H9 (cell line): ENCODE measurements around the gene SEL1L2. TPM values are rescaled to one million over a fixed set of nuclear protein-coding genes. Genes with fewer than 3 reads are reported as not detected.

Source experiments
- DNase-seq: peaks from one replicate; pipeline ENCODE4 v3.0.0-alpha.2; 2017
- H2AFZ ChIP-seq: one replicate; pipeline ENCODE4 v1.6.1; 2013; ENCODE audit warnings: mild to moderate bottlenecking, low read length, control low read depth, moderate library complexity
- H2AK5ac ChIP-seq: 2 replicates; pipeline ENCODE4 v1.6.1; 2013; ENCODE audit warnings: low read length, control low read depth, mixed read lengths; ENCODE audit not compliant: insufficient read length
- H2BK120ac ChIP-seq: one replicate; pipeline ENCODE4 v1.6.1; 2013; ENCODE audit warnings: low read depth, mild to moderate bottlenecking, low read length, control low read depth, inconsistent platforms; ENCODE audit not compliant: poor library complexity, severe bottlenecking
- H2BK12ac ChIP-seq: 2 replicates; pipeline ENCODE4 v1.6.1; 2013; ENCODE audit warnings: low read length, control low read depth, mixed read lengths, low read depth; ENCODE audit not compliant: insufficient read length
- H2BK15ac ChIP-seq: 2 replicates; pipeline ENCODE4 v1.6.1; 2013; ENCODE audit warnings: low read depth, low read length, control low read depth
- H2BK20ac ChIP-seq: one replicate; pipeline ENCODE4 v1.6.1; 2013; ENCODE audit warnings: low read depth, mild to moderate bottlenecking, low read length, control low read depth, inconsistent platforms; ENCODE audit not compliant: poor library complexity, severe bottlenecking
- H2BK5ac ChIP-seq: 2 replicates; pipeline ENCODE4 v1.6.1; 2013; ENCODE audit warnings: low read length, control low read depth, mixed read lengths; ENCODE audit not compliant: insufficient read length
- H3K14ac ChIP-seq: 2 replicates; pipeline ENCODE4 v1.6.1; 2013; ENCODE audit warnings: low read length, control low read depth; ENCODE audit not compliant: insufficient read depth
- H3K18ac ChIP-seq: 2 replicates; pipeline ENCODE4 v1.6.1; 2013; ENCODE audit warnings: low read depth, mild to moderate bottlenecking, mixed read lengths, low read length, control low read depth; ENCODE audit not compliant: insufficient read length
- H3K23ac ChIP-seq: 2 replicates; pipeline ENCODE4 v1.6.1; 2013; ENCODE audit warnings: low read length, control low read depth, mixed read lengths, low read depth; ENCODE audit not compliant: insufficient read length
- H3K23me2 ChIP-seq: 2 replicates; pipeline ENCODE4 v1.6.1; 2013; ENCODE audit warnings: low read depth, mild to moderate bottlenecking, mixed read lengths, low read length, control low read depth; ENCODE audit not compliant: insufficient read length, poor library complexity, severe bottlenecking
- H3K27ac ChIP-seq: 2 replicates; pipeline ENCODE4 v1.5.1; 2013; ENCODE audit warnings: low read length, control low read depth, mixed read lengths, low read depth; ENCODE audit not compliant: insufficient read length
- H3K27me3 ChIP-seq: 2 replicates; pipeline ENCODE4 v1.6.1; 2013; ENCODE audit warnings: low read length, control low read depth, inconsistent platforms; ENCODE audit not compliant: insufficient read depth
- H3K4ac ChIP-seq: 2 replicates; pipeline ENCODE4 v1.6.1; 2013; ENCODE audit warnings: low read depth, mild to moderate bottlenecking, control low read depth, inconsistent platforms, low read length, moderate library complexity
- H3K4me1 ChIP-seq: 2 replicates; pipeline ENCODE4 v1.6.1; 2013; ENCODE audit warnings: low read length, control low read depth, inconsistent platforms; ENCODE audit not compliant: insufficient read depth
- H3K4me2 ChIP-seq: 2 replicates; pipeline ENCODE4 v1.6.1; 2013; ENCODE audit warnings: low read length, control low read depth, mixed read lengths; ENCODE audit not compliant: insufficient read length, insufficient read depth
- H3K56ac ChIP-seq: 2 replicates; pipeline ENCODE4 v1.6.1; 2013; ENCODE audit warnings: low read depth, mild to moderate bottlenecking, mixed read lengths, low read length, control low read depth; ENCODE audit not compliant: insufficient read length
- H3K79me1 ChIP-seq: 2 replicates; pipeline ENCODE4 v1.6.1; 2013; ENCODE audit warnings: low read depth, mild to moderate bottlenecking, moderate library complexity, low read length, control low read depth, inconsistent platforms; ENCODE audit not compliant: insufficient read depth, poor library complexity, severe bottlenecking
- H3K79me2 ChIP-seq: 2 replicates; pipeline ENCODE4 v1.6.1; 2013; ENCODE audit warnings: low read length, control low read depth, inconsistent platforms; ENCODE audit not compliant: insufficient read depth
- H3K9ac ChIP-seq: 2 replicates; pipeline ENCODE4 v1.6.1; 2013; ENCODE audit warnings: low read length, control low read depth, mixed read lengths; ENCODE audit not compliant: insufficient read length; ENCODE audit errors: extremely low read depth
- H3K9me3 ChIP-seq: one replicate; pipeline ENCODE4 v1.6.1; 2013; ENCODE audit warnings: low read depth, low read length, inconsistent platforms; ENCODE audit not compliant: control insufficient read depth
- H3T11ph ChIP-seq: one replicate; pipeline ENCODE4 v1.6.1; 2013; ENCODE audit warnings: mild to moderate bottlenecking, low read length, control low read depth, inconsistent platforms
- H4K20me1 ChIP-seq: one replicate; pipeline ENCODE4 v1.6.1; 2013; ENCODE audit not compliant: control insufficient read depth, insufficient read length, insufficient read depth
- H4K5ac ChIP-seq: 2 replicates; pipeline ENCODE4 v1.6.1; 2013; ENCODE audit warnings: low read depth, mild to moderate bottlenecking, mixed read lengths, low read length, control low read depth; ENCODE audit not compliant: insufficient read length
- H4K8ac ChIP-seq: replicated peaks from 2 replicates; pipeline ENCODE4 v1.6.1; 2013; ENCODE audit warnings: low read length, control low read depth, mixed read lengths, low read depth; ENCODE audit not compliant: insufficient read length
- H4K91ac ChIP-seq: 2 replicates; pipeline ENCODE4 v1.6.1; 2013; ENCODE audit warnings: low read depth, mild to moderate bottlenecking, moderate library complexity, mixed read lengths, low read length, control low read depth; ENCODE audit not compliant: insufficient read length
- H3K27ac Mint-ChIP-seq, 3 experiments: 2 replicates in 2 of 3; 3 replicates in 1 of 3; pipeline ENCODE4 v1.8.0; 2020 to 2021; ENCODE audit warnings: mixed read lengths in 3 of 3, mild to moderate bottlenecking in 1 of 3, moderate library complexity in 1 of 3
- H3K27me3 Mint-ChIP-seq: 2 replicates; pipeline ENCODE4 v1.8.0; 2021; ENCODE audit warnings: low read depth, mild to moderate bottlenecking, moderate library complexity, mixed read lengths
- H3K36me3 Mint-ChIP-seq, 3 experiments: 2 replicates in 2 of 3; 3 replicates in 1 of 3; pipeline ENCODE4 v1.8.0; 2020 to 2021; ENCODE audit warnings: low read depth in 3 of 3, mixed read lengths in 3 of 3; ENCODE audit not compliant: insufficient read depth in 1 of 3
- H3K4me1 Mint-ChIP-seq, 2 experiments: 2 replicates each; pipeline ENCODE4 v1.8.0; 2020; ENCODE audit warnings: mixed read lengths in 2 of 2
- H3K4me3 Mint-ChIP-seq, 2 experiments: 2 replicates in 1 of 2; 3 replicates in 1 of 2; pipeline ENCODE4 v1.8.0; 2020 to 2021; ENCODE audit warnings: mild to moderate bottlenecking in 2 of 2, mixed read lengths in 2 of 2, moderate library complexity in 1 of 2
- H3K9me3 Mint-ChIP-seq, 2 experiments: 2 replicates in 1 of 2; 3 replicates in 1 of 2; pipeline ENCODE4 v1.8.0; 2020; ENCODE audit warnings: mild to moderate bottlenecking in 2 of 2, mixed read lengths in 2 of 2, moderate library complexity in 1 of 2
- WGBS: extraction: QIAGEN DNeasy Blood & Tissue Kit; methylation state at CpG from one replicate; pipeline ENCODE4 v1.1.7; 2013; ENCODE audit warnings: missing lambda C conversion rate, low lambda C conversion rate, mixed read lengths; ENCODE audit not compliant: insufficient read length; ENCODE audit errors: extremely low coverage; 5-methylcytosine and 5-hydroxymethylcytosine counted together
- total RNA-seq: library from RNA; stranded (reverse); gene quantifications from 2 replicates; pipeline ENCODE4 v1.2.1, GENCODE V29; 2021
- TF ChIP-seq, protein P1 (sequence below): fragments of 200-600 bp; sonication (generic); conservative IDR thresholded peaks from 3 replicates; pipeline ENCODE4 v1.8.0; 2021; ENCODE audit warnings: antibody characterized with exemption, mild to moderate bottlenecking

Gene SEL1L2
- total RNA-seq, 1 experiment from 2014 or later: not detected

DNA sequence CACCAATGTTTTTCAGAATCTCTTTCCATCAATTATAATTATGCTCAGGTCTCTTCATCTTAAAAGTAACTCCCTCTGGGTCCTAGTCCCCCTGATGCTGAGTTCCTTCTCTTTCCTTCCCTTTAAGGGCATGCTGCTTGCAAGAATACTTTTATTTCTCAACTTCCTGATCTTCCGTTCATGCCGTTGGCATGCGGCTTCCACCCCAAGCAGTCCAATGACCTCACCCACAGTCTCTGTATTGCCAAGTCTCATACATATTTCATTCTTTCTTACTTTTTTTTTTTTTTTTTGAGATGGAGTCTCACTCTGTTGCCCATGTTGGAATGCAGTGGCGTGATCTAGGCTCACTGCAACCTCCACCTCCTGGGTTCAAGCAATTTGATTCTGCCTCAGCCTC is 122.1 kb downstream of the SEL1L2 start:
- H2AK5ac ChIP-seq: no peak overlapping the region
- H3K4me3 Mint-ChIP-seq: no peak overlapping the region
- no peaks in the 10 kb centered on the region; the same call in 1 of the 2 replicates for H3K4me1 ChIP-seq
- H3K23ac ChIP-seq: no peak overlapping the region
- no peak overlapping the region for H3T11ph ChIP-seq
- no peaks in the 10 kb centered on the region for H3K27me3 Mint-ChIP-seq
- no peak overlapping the region for H4K91ac ChIP-seq
- no peak overlapping the region for H2AFZ ChIP-seq
- H3K27me3 ChIP-seq: no peaks in the 10 kb centered on the region
- H3K4me2 ChIP-seq: no peak overlapping the region
- H3K9me3 ChIP-seq: no peaks in the 10 kb centered on the region
- TF ChIP-seq, protein P1, sequence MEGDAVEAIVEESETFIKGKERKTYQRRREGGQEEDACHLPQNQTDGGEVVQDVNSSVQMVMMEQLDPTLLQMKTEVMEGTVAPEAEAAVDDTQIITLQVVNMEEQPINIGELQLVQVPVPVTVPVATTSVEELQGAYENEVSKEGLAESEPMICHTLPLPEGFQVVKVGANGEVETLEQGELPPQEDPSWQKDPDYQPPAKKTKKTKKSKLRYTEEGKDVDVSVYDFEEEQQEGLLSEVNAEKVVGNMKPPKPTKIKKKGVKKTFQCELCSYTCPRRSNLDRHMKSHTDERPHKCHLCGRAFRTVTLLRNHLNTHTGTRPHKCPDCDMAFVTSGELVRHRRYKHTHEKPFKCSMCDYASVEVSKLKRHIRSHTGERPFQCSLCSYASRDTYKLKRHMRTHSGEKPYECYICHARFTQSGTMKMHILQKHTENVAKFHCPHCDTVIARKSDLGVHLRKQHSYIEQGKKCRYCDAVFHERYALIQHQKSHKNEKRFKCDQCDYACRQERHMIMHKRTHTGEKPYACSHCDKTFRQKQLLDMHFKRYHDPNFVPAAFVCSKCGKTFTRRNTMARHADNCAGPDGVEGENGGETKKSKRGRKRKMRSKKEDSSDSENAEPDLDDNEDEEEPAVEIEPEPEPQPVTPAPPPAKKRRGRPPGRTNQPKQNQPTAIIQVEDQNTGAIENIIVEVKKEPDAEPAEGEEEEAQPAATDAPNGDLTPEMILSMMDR: no peak
- no peak overlapping the region for H2BK12ac ChIP-seq
- H3K27ac ChIP-seq: no peak overlapping the region
- no peak overlapping the region for H3K18ac ChIP-seq
- H4K8ac ChIP-seq: no peak overlapping the region
- no peak overlapping the region for H3K4ac ChIP-seq
- H3K27ac Mint-ChIP-seq: no peak overlapping the region
- H3K36me3 Mint-ChIP-seq: no peaks in the 10 kb centered on the region
- no peak overlapping the region for H3K56ac ChIP-seq
- H2BK20ac ChIP-seq: no peak overlapping the region
- no peak overlapping the region for H4K5ac ChIP-seq
- no peak overlapping the region for H2BK15ac ChIP-seq
- H3K23me2 ChIP-seq: no peaks in the 10 kb centered on the region
- no peak overlapping the region for H3K9ac ChIP-seq
- H3K79me2 ChIP-seq: no peaks in the 10 kb centered on the region; the same call in 1 of the 2 replicates
- H3K79me1 ChIP-seq: no peaks in the 10 kb centered on the region
- H3K9me3 Mint-ChIP-seq: no peaks in the 10 kb centered on the region
- no peak overlapping the region for H2BK5ac ChIP-seq
- H3K14ac ChIP-seq: no peak overlapping the region
- H4K20me1 ChIP-seq: no peaks in the 10 kb centered on the region
- no peak overlapping the region for H2BK120ac ChIP-seq
- no CpG with 5 or more reads among the region's 4 CpGs for WGBS
- H3K4me1 Mint-ChIP-seq: peaks cover 13 to 17% of the 10 kb centered on the region in 2 experiments
- DNase-seq: no peak
